Lung (tissue), 12 donors: ENCODE data around the gene SLC5A12. TPM values are rescaled to one million over a fixed set of nuclear protein-coding genes. Genes with fewer than 3 reads are reported as not detected.

Experiments
- ATAC-seq: fragments of 200-7000 bp; cut with Tn5 transposase; one replicate; pipeline ENCODE4 v1.9.1; 2020; ENCODE audit warnings: moderate number of reproducible peaks; ENCODE audit not compliant: insufficient read depth, low FRiP score
- DNase-seq, 3 donors: peaks; one replicate each; pipeline ENCODE4 v3.0.0-alpha.2; 2013 to 2017
- H3K27ac ChIP-seq, 2 donors: one replicate each; pipeline ENCODE4 v1.5.1; 2013; ENCODE audit warnings: mild to moderate bottlenecking in 2 of 2, moderate library complexity in 2 of 2, control low read depth in 1 of 2, inconsistent platforms in 1 of 2, low read depth in 1 of 2, low read length in 1 of 2
- H3K27me3 ChIP-seq, 3 donors: one replicate each; pipeline ENCODE4 v1.5.1; 2013; ENCODE audit warnings: low read length in 2 of 3; ENCODE audit not compliant: control insufficient read depth in 3 of 3, insufficient read depth in 3 of 3
- H3K36me3 ChIP-seq, 4 donors: one replicate each; pipeline ENCODE4 v1.5.1; 2013; ENCODE audit warnings: low read length in 4 of 4, mild to moderate bottlenecking in 1 of 4, moderate library complexity in 1 of 4; ENCODE audit not compliant: control insufficient read depth in 4 of 4, insufficient read depth in 4 of 4
- H3K4me1 ChIP-seq, 5 donors: one replicate each; pipeline ENCODE4 v1.5.1; 2013; ENCODE audit warnings: low read length in 5 of 5, mild to moderate bottlenecking in 2 of 5, moderate library complexity in 1 of 5; ENCODE audit not compliant: control insufficient read depth in 5 of 5, insufficient read depth in 5 of 5
- H3K4me3 ChIP-seq: one replicate; pipeline ENCODE4 v1.5.1; 2013; ENCODE audit warnings: mild to moderate bottlenecking, control low read depth, moderate library complexity
- H3K9ac ChIP-seq, 2 donors: one replicate each; pipeline ENCODE4 v1.5.1; 2013; ENCODE audit warnings: low read length in 2 of 2, control low read depth in 1 of 2; ENCODE audit not compliant: insufficient read depth in 1 of 2
- H3K9me3 ChIP-seq, 4 donors: one replicate each; pipeline ENCODE4 v1.5.1; 2013; ENCODE audit warnings: low read length in 3 of 4, mild to moderate bottlenecking in 1 of 4, moderate library complexity in 1 of 4; ENCODE audit not compliant: control insufficient read depth in 4 of 4, insufficient read depth in 3 of 4
- CTCF ChIP-seq: IDR thresholded peaks from 2 replicates; pipeline ENCODE4 v1.5.1; 2012; ENCODE audit warnings: mild to moderate bottlenecking; ENCODE audit errors: control extremely low read depth, extremely low read depth
- WGBS, 2 donors: extraction: QIAGEN DNeasy Blood & Tissue Kit; methylation state at CpG; one replicate each; pipeline ENCODE4 v1.1.7; 2013; 5-methylcytosine and 5-hydroxymethylcytosine counted together
- polyA plus RNA-seq, 2 donors: library from polyadenylated mRNA; stranded (reverse); fragments of 200-250 nt; gene quantifications; one replicate each; pipeline ENCODE4 v1.2.1, GENCODE V29; 2013
- total RNA-seq, 2 donors: library from RNA; depleted of rRNA in 1 of 2; stranded (reverse); fragments of >200 nt in 1 of 2; gene quantifications; one replicate each; pipeline ENCODE4 v1.2.1, GENCODE V29; 2014 to 2021
- donor health status: control.
- donor health status: control.
- donor health status: Bipolar disorder and iron deficiency.
- donor health status: healthy.
- donor health status: DM: yes; HTN: yes; CAD: no.

SLC5A12 gene
- total and polyA plus RNA-seq, 4 donors: 0.06 TPM; not detected in 3

- ATAC-seq (no peak), DNase-seq (no peak)
- TF ChIP-seq CTCF: no peak
These were observed 43.0 kb upstream of the SLC5A12 start for GRCh38 chr11:26764825-26765224.

GRCh38 chr11:26764315-26764714 is 42.5 kb upstream of the SLC5A12 start:
- no peak for ATAC-seq
- 84 to 87% methylated on average over 5 of the region's 5 CpGs for WGBS, 2 donors
- H3K27me3 ChIP-seq: peaks cover 0 to 14% (median 0%) of the 10 kb centered on the region in 3 donors

More at GRCh38 chr11:26764825-26765224, 43.0 kb upstream of the SLC5A12 start:
- no peaks in the 10 kb centered on the region for H3K4me1 ChIP-seq
- no peak overlapping the region for H3K4me3 ChIP-seq
- 83% methylated on average over 3 of the region's 3 CpGs for WGBS, 2 donors
- no peak overlapping the region for H3K9ac ChIP-seq
- peaks cover 0 to 12% (median 0%) of the 10 kb centered on the region in 3 donors for H3K27me3 ChIP-seq
- H3K27ac ChIP-seq: no peak overlapping the region
- peaks cover 0 to 2% (median 0%) of the 10 kb centered on the region in 4 donors for H3K9me3 ChIP-seq
- H3K36me3 ChIP-seq: no peaks in the 10 kb centered on the region

GRCh38 chr11:26762089-26762488 is 40.2 kb upstream of the SLC5A12 start:
- TF ChIP-seq CTCF: no peak
- Histone ChIP-seq H3K4me1 (no peaks in the 10 kb centered on the region), H3K4me3 (no peak overlapping the region), H3K27ac (no peak overlapping the region), H3K27me3 (peaks cover 0 to 14% (median 0%) of the 10 kb centered on the region in 3 donors), H3K9ac (no peak overlapping the region), H3K36me3 (no peaks in the 10 kb centered on the region), H3K9me3 (no peaks in the 10 kb centered on the region)
- WGBS, 2 donors: 71 to 91% methylated on average over 5 of the region's 5 CpGs
- DNase-seq (no peak), ATAC-seq (no peak)

More at GRCh38 chr11:26764315-26764714, 42.5 kb upstream of the SLC5A12 start:
- Histone ChIP-seq H3K27ac (no peak overlapping the region), H3K4me1 (no peaks in the 10 kb centered on the region), H3K4me3 (no peak overlapping the region), H3K36me3 (no peaks in the 10 kb centered on the region), H3K9ac (no peak overlapping the region), H3K9me3 (peaks cover 0 to 2% (median 0%) of the 10 kb centered on the region in 4 donors)
- DNase-seq: no peak
- TF ChIP-seq CTCF: no peak

- Histone ChIP-seq H3K4me1 (no peaks in the 10 kb centered on the region), H3K36me3 (no peaks in the 10 kb centered on the region), H3K27ac (no peak overlapping the region), H3K9me3 (no peaks in the 10 kb centered on the region), H3K4me3 (no peak overlapping the region), H3K9ac (no peak overlapping the region), H3K27me3 (peaks cover 0 to 17% (median 0%) of the 10 kb centered on the region in 3 donors)
- DNase-seq (no peak), ATAC-seq (no peak)
- 75 to 94% methylated on average over 4 of the region's 4 CpGs for WGBS, 2 donors
- no peak for TF ChIP-seq CTCF
These were observed 39.5 kb upstream of the SLC5A12 start for GRCh38 chr11:26761361-26761809.
